ENCODE results near the gene PDE11A.
"Not testable (repeated sequence)": the region's sequence is repeated elsewhere in the genome, so short reads cannot be mapped to it uniquely, and the experiment has no call there.

Gene PDE11A

GRCh38 chr2:178047391-178047790 lies 25.2 kb downstream of the PDE11A start:
- no peaks in the 10 kb centered on the region for H3K4me1 Mint-ChIP-seq
- no peak for TF ChIP-seq CTCF (IDR thresholded peaks at IDR 0.05)
- no peak for DNase-seq
- H3K27me3 Mint-ChIP-seq (ENCODE audit: low read depth, poor library complexity): peaks cover 14% of the 10 kb centered on the region
- H3K27ac Mint-ChIP-seq: no peak overlapping the region
- no peak overlapping the region for H3K4me3 Mint-ChIP-seq
- H3K9me3 Mint-ChIP-seq: peaks cover 4% of the 10 kb centered on the region
- no peaks in the 10 kb centered on the region for H3K36me3 Mint-ChIP-seq (ENCODE audit: low read depth)

GRCh38 chr2:178044836-178045235 lies 27.7 kb downstream of the PDE11A start:
- no peak overlapping the region for H3K27ac Mint-ChIP-seq
- no peaks in the 10 kb centered on the region for H3K36me3 Mint-ChIP-seq (ENCODE audit: low read depth)
- no peak for DNase-seq
- no peak for TF ChIP-seq CTCF (IDR thresholded peaks at IDR 0.05)
- H3K9me3 Mint-ChIP-seq: no peaks in the 10 kb centered on the region
- peaks cover 9% of the 10 kb centered on the region for H3K27me3 Mint-ChIP-seq (ENCODE audit: low read depth, poor library complexity)
- H3K4me1 Mint-ChIP-seq: no peaks in the 10 kb centered on the region
- H3K4me3 Mint-ChIP-seq: no peak overlapping the region

- no peak for TF ChIP-seq CTCF (IDR thresholded peaks at IDR 0.05)
- H3K4me1 Mint-ChIP-seq: no peaks in the 10 kb centered on the region
- H3K9me3 Mint-ChIP-seq: no peaks in the 10 kb centered on the region
- H3K36me3 Mint-ChIP-seq (ENCODE audit: low read depth): no peaks in the 10 kb centered on the region
- H3K27ac Mint-ChIP-seq: no peak overlapping the region
- H3K4me3 Mint-ChIP-seq: no peak overlapping the region
- no peak for DNase-seq
- H3K27me3 Mint-ChIP-seq (ENCODE audit: low read depth, poor library complexity): peaks cover 9% of the 10 kb centered on the region
These were observed 29.3 kb downstream of the PDE11A start for GRCh38 chr2:178043266-178043665.

- H3K27me3 Mint-ChIP-seq (ENCODE audit: low read depth, poor library complexity); H3K36me3 Mint-ChIP-seq (ENCODE audit: low read depth); H3K4me1 Mint-ChIP-seq; DNase-seq; H3K4me3 Mint-ChIP-seq; H3K27ac Mint-ChIP-seq: not testable (repeated sequence)
- H3K9me3 Mint-ChIP-seq: peaks cover 46% of the 10 kb centered on the region
These were observed 39.0 kb downstream of the PDE11A start for GRCh38 chr2:178033583-178033982.

DNA sequence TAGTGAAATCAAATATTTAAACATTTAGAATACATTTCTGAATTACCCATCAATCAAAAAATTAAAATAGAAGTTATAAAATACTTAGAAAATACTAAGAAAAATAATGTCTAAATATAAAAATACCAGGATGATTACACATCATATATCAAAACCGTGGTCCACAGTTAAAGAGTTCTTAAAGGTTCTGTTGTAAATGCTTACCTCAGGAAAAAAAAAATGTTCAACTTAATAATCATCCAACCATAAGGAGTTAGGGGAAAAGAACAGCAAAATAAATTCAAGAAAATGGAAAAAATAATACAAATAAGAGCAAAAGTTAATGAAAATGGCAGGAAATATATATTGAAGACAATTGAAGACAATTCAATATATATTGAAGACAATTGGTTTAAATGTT lies 43.2 kb downstream of the PDE11A start:
- Mint-ChIP-seq H3K27ac (no peak overlapping the region), H3K9me3 (peaks cover 19% of the 10 kb centered on the region), H3K4me1 (peaks cover 4% of the 10 kb centered on the region), H3K36me3 (ENCODE audit: low read depth) (peaks cover 5% of the 10 kb centered on the region), H3K4me3 (no peak overlapping the region), H3K27me3 (ENCODE audit: low read depth, poor library complexity) (peaks cover 8% of the 10 kb centered on the region)
- TF ChIP-seq CTCF (IDR thresholded peaks at IDR 0.05): no peak
- DNase-seq: no peak

- Mint-ChIP-seq H3K27ac (no peak overlapping the region), H3K4me3 (no peak overlapping the region), H3K4me1 (peaks cover 4% of the 10 kb centered on the region), H3K9me3 (no peaks in the 10 kb centered on the region), H3K36me3 (ENCODE audit: low read depth) (no peaks in the 10 kb centered on the region), H3K27me3 (ENCODE audit: low read depth, poor library complexity) (peaks cover 7% of the 10 kb centered on the region)
- no peak for TF ChIP-seq CTCF (IDR thresholded peaks at IDR 0.05)
- no peak for DNase-seq
These were observed 46.9 kb downstream of the PDE11A start for GRCh38 chr2:178025551-178026185.

All from nephron progenitor cell (in vitro differentiated cells).